Measurements from ENCODE around the gene RIOK1. TPM values are rescaled to one million over a fixed set of nuclear protein-coding genes. Genes with fewer than 3 reads are reported as not detected.

The RIOK1 gene
- total RNA-seq, 1 donor from 2014 or later = 16.7 TPM

- no peaks in the 10 kb centered on the region for H3K9me3 ChIP-seq (ENCODE audit: insufficient read depth, low read depth, low read length)
- no peak for FAIRE-seq
- no peaks in the 10 kb centered on the region for H3K27me3 ChIP-seq (ENCODE audit: insufficient read depth, low read length)
- no peak overlapping the region for H3K9ac ChIP-seq (ENCODE audit: low read length)
- Mint-ChIP-seq H3K36me3 (ENCODE audit: low read depth, unreplicated experiment) (no peaks in the 10 kb centered on the region), H3K4me3 (ENCODE audit: unreplicated experiment) (no peak overlapping the region), H3K4me1 (ENCODE audit: low read depth, unreplicated experiment) (peaks cover 12% of the 10 kb centered on the region), H3K27me3 (ENCODE audit: low read depth, unreplicated experiment) (no peaks in the 10 kb centered on the region), H3K9me3 (ENCODE audit: unreplicated experiment) (peaks cover 12% of the 10 kb centered on the region), H3K27ac (ENCODE audit: unreplicated experiment) (no peak overlapping the region)
- no peak overlapping the region for H2AFZ ChIP-seq (ENCODE audit: low read depth, low read length)
- peaks cover 7% of the 10 kb centered on the region for H3K4me1 ChIP-seq (ENCODE audit: insufficient read depth, low read length)
- H3K27ac ChIP-seq (ENCODE audit: low read depth, low read length) = no peak overlapping the region
- no peak for DNase-seq (ENCODE audit: low read depth)
- no peak overlapping the region for H3K4me2 ChIP-seq (ENCODE audit: low read length)
- H3K79me2 ChIP-seq (ENCODE audit: insufficient read depth, low read length) = no peaks in the 10 kb centered on the region
- no peak overlapping the region for H3K4me3 ChIP-seq (ENCODE audit: insufficient read depth, low read depth, low read length)
- TF ChIP-seq EZH2 (IDR thresholded peaks at IDR 0.05; ENCODE audit: insufficient read depth, low read length) = no peak
- H3K36me3 ChIP-seq (ENCODE audit: insufficient read depth, low read length) = no peaks in the 10 kb centered on the region
- no peaks in the 10 kb centered on the region for H4K20me1 ChIP-seq (ENCODE audit: insufficient read depth, low read length)
Observed at GRCh38 chr6:7438011-7438410, 48.4 kb downstream of the RIOK1 start.

DNA sequence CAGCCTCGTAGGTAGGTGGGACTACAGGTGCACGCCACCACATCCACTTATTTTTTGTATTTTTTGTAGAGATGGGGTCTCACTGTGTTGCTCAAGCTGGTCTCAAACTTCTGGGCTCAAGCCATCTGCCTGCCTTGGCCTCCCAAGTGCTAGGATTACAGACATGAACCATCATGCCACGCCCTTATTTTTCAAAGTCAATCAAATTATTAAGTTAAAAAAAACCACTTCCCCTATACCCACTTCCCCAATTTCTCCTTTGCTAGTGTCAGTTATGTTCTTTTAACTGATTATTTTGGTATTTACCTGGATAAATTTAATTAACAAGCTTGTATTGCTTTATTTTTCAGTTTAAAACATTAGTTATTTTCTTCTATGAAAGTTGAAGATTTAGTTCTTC lies 49.6 kb downstream of the RIOK1 start:
- H3K27ac Mint-ChIP-seq (ENCODE audit: unreplicated experiment) = no peak overlapping the region
- TF ChIP-seq, protein P1, sequence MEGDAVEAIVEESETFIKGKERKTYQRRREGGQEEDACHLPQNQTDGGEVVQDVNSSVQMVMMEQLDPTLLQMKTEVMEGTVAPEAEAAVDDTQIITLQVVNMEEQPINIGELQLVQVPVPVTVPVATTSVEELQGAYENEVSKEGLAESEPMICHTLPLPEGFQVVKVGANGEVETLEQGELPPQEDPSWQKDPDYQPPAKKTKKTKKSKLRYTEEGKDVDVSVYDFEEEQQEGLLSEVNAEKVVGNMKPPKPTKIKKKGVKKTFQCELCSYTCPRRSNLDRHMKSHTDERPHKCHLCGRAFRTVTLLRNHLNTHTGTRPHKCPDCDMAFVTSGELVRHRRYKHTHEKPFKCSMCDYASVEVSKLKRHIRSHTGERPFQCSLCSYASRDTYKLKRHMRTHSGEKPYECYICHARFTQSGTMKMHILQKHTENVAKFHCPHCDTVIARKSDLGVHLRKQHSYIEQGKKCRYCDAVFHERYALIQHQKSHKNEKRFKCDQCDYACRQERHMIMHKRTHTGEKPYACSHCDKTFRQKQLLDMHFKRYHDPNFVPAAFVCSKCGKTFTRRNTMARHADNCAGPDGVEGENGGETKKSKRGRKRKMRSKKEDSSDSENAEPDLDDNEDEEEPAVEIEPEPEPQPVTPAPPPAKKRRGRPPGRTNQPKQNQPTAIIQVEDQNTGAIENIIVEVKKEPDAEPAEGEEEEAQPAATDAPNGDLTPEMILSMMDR (IDR thresholded peaks at IDR 0.05; ENCODE audit: insufficient read depth, low read depth, low read length) = no peak
- no peak for TF ChIP-seq EZH2 (IDR thresholded peaks at IDR 0.05; ENCODE audit: insufficient read depth, low read length)
- no peaks in the 10 kb centered on the region for H3K27me3 Mint-ChIP-seq (ENCODE audit: low read depth, unreplicated experiment)
- no peaks in the 10 kb centered on the region for H4K20me1 ChIP-seq (ENCODE audit: insufficient read depth, low read length)
- no peaks in the 10 kb centered on the region for H3K36me3 Mint-ChIP-seq (ENCODE audit: low read depth, unreplicated experiment)
- H3K9me3 ChIP-seq (ENCODE audit: insufficient read depth, low read depth, low read length) = no peaks in the 10 kb centered on the region
- no peaks in the 10 kb centered on the region for H3K79me2 ChIP-seq (ENCODE audit: insufficient read depth, low read length)
- H3K27ac ChIP-seq (ENCODE audit: low read depth, low read length) = no peak overlapping the region
- peaks cover 12% of the 10 kb centered on the region for H3K9me3 Mint-ChIP-seq (ENCODE audit: unreplicated experiment)
- FAIRE-seq = no peak
- H3K4me3 Mint-ChIP-seq (ENCODE audit: unreplicated experiment) = peak overlapping the region; percentile 4
- peaks cover 8% of the 10 kb centered on the region for H3K4me1 Mint-ChIP-seq (ENCODE audit: low read depth, unreplicated experiment)
- no peak overlapping the region for H3K9ac ChIP-seq (ENCODE audit: low read length)
- no peak for DNase-seq (ENCODE audit: low read depth)
- no peak overlapping the region for H3K4me2 ChIP-seq (ENCODE audit: low read length)
- no peak overlapping the region for H3K4me3 ChIP-seq (ENCODE audit: insufficient read depth, low read depth, low read length)
- H3K36me3 ChIP-seq (ENCODE audit: insufficient read depth, low read length) = no peaks in the 10 kb centered on the region
- no peaks in the 10 kb centered on the region for H3K27me3 ChIP-seq (ENCODE audit: insufficient read depth, low read length)
- no peak overlapping the region for H2AFZ ChIP-seq (ENCODE audit: low read depth, low read length)
- peaks cover 7% of the 10 kb centered on the region for H3K4me1 ChIP-seq (ENCODE audit: insufficient read depth, low read length)

DNA sequence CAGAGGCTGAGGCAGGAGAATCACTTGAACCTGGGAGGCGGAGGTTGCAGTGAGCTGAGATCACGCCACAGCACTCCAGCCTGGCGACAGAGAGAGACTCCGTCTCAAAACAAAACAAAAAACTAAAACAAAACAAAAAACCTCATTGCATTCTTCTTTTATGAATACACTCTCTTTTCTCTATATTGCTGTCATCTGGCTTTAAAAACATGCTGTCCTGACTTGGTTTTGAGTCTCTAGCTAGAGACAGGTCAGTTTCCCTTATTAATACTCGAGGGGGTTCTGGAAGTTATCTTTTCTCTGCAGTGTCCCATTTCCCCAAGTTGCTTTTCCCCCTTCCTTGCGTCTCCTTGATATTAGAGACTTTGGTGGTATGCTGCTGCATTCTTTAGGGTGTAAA lies 50.9 kb downstream of the RIOK1 start:
- H3K4me3 Mint-ChIP-seq (ENCODE audit: unreplicated experiment) = no peak overlapping the region
- H3K4me2 ChIP-seq (ENCODE audit: low read length) = peak overlapping the region; percentile 50
- FAIRE-seq (no peak), DNase-seq (ENCODE audit: low read depth) (no peak)
- H3K9ac ChIP-seq (ENCODE audit: low read length) = peak overlapping the region; percentile 64
- no peak overlapping the region for H3K4me3 ChIP-seq (ENCODE audit: insufficient read depth, low read depth, low read length)
- H3K9me3 ChIP-seq (ENCODE audit: insufficient read depth, low read depth, low read length) = no peaks in the 10 kb centered on the region
- H3K4me1 ChIP-seq (ENCODE audit: insufficient read depth, low read length) = peaks cover 9% of the 10 kb centered on the region
- no peaks in the 10 kb centered on the region for H4K20me1 ChIP-seq (ENCODE audit: insufficient read depth, low read length)
- H3K27ac ChIP-seq (ENCODE audit: low read depth, low read length) = peak overlapping the region; percentile 55
- H3K27me3 ChIP-seq (ENCODE audit: insufficient read depth, low read length) = no peaks in the 10 kb centered on the region
- peak overlapping the region; percentile 81 for H3K27ac Mint-ChIP-seq (ENCODE audit: unreplicated experiment)
- peaks cover 12% of the 10 kb centered on the region for H3K9me3 Mint-ChIP-seq (ENCODE audit: unreplicated experiment)
- no peak overlapping the region for H2AFZ ChIP-seq (ENCODE audit: low read depth, low read length)
- H3K27me3 Mint-ChIP-seq (ENCODE audit: low read depth, unreplicated experiment) = no peaks in the 10 kb centered on the region
- no peaks in the 10 kb centered on the region for H3K36me3 Mint-ChIP-seq (ENCODE audit: low read depth, unreplicated experiment)
- H3K79me2 ChIP-seq (ENCODE audit: insufficient read depth, low read length) = no peaks in the 10 kb centered on the region
- no peak for TF ChIP-seq EZH2 (IDR thresholded peaks at IDR 0.05; ENCODE audit: insufficient read depth, low read length)
- TF ChIP-seq, protein P1 (IDR thresholded peaks at IDR 0.05; ENCODE audit: insufficient read depth, low read depth, low read length) = no peak
- H3K36me3 ChIP-seq (ENCODE audit: insufficient read depth, low read length) = no peaks in the 10 kb centered on the region
- peaks cover 16% of the 10 kb centered on the region for H3K4me1 Mint-ChIP-seq (ENCODE audit: low read depth, unreplicated experiment)
